ENCODE results near the gene PCSK6.

The PCSK6 gene

DNA sequence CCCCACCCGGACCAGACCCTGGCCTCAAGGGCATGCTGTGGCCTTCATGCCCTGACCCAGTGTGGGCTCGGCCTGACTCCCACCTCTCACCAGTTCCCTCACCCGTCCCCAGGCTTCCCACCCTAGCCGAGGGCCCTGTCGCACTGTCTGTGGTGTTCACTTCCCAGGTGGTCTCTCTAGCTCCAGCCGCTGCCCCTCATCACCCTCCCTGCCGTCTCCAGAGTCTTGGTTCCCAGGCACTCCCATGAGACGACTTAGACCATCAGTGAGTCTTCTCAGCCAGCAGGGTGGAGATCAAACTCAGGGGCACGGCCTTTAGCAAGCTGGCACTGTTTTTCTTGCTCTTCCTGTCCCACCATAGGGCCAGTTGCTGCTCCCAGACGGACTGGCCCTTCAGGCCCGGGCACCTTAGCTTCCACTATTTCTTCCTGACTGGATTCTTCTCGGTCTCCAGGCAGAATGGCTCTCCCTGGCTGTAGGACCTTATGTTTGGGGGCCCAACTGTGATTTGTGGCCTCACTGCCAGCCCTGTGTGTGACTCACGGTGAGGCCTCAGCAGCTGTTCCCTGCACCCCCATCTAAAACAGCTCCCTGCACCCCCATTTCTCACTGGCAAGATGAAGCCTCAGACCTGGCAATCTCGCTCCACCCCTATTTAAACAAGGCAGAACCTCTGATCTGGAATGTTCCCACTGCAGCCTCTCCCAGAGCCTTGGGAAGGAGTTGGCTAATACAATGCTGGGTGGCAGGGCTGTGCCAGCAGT, 9.4 kb upstream of the PCSK6 start:
- TF ChIP-seq GATA3 (IDR thresholded peaks at IDR 0.05; ENCODE audit: low read depth, low read length) (no peak), GATA2 (IDR thresholded peaks at IDR 0.05; ENCODE audit: low read depth, low read length) (no peak)

DNA sequence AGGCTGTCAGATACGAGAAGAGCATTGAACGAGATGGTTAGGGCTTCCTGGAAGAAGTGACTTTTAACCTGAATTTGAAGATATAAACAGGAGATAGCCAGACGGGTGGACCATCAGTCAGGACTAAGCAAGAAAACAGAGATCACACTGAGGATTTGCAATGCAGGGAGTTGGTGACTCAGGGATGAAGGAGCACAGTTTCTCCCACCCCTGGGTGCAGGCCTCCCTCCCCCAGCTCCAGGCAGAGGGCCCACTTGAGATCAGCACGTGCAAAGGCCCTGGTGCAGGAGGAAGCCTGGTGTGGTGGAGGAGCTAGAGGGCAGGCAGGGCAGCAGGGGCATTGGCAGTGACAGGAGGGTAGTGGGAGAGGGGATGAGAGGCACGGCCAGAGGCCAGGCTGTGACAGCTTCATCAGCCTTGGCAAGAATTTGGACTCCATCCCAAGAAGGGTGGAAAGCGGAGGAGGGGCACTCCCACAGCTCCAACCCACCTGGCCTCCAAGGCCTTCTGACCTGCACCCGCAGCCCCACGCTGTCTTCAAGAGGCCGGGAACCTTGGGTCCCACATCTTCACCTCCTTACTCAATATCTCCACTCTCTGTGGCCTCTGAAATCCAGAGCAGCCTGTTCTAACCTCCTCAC, 8.7 kb upstream of the PCSK6 start:
- TF ChIP-seq GATA2 (IDR thresholded peaks at IDR 0.05; ENCODE audit: low read depth, low read length) (no peak), GATA3 (IDR thresholded peaks at IDR 0.05; ENCODE audit: low read depth, low read length) (no peak)

DNA sequence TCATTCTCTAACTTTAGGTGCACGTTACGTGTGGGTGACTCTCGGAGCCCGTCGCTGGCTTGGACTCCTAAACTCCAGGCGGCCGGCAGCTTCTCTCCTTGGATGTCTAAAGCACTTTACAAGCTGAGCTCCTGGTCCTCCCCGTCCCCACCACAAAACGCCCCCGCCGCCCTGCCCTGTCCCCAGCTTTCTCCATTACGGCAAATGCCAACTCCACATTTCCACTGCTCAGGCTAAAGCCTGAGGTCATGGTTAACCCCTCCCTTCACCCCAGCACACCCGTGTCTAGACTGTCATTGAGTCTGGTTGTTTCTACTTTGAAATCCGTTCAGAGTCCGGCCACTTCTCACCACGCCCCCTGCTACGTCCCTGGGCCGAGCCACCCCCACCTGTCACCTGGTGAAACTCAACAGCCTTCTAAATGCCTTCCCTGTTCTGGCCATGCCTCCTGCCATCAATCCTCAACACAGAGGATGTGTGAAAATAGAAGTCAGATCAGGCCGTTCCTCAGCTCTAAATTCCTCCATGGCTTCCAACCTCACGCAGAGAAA, 8.1 kb upstream of the PCSK6 start:
- TF ChIP-seq GATA2 (IDR thresholded peaks at IDR 0.05; ENCODE audit: low read depth, low read length), result no peak
- no peak for TF ChIP-seq GATA3 (IDR thresholded peaks at IDR 0.05; ENCODE audit: low read depth, low read length)

DNA sequence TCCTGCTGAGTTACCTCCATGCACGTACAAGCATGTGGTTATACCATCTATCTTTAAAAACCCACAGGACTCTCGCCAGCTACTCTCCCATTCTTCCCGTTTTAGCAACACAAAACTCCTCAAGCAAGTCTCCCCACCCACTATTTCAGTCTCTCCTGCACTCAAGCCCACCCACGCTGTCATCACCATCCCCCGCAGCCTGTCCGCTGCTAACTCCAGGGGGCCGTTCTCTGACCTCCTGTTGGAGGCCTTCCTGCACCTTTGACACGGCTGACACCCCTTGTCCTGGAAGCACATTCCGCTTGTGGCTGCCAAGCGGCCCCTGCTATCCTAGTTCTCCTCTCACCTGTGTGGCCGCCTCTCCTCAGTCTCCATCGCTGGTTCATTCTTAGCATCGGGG, 7.5 kb upstream of the PCSK6 start:
- no peak for TF ChIP-seq GATA3 (IDR thresholded peaks at IDR 0.05; ENCODE audit: low read depth, low read length)
- no peak for TF ChIP-seq GATA2 (IDR thresholded peaks at IDR 0.05; ENCODE audit: low read depth, low read length)

DNA sequence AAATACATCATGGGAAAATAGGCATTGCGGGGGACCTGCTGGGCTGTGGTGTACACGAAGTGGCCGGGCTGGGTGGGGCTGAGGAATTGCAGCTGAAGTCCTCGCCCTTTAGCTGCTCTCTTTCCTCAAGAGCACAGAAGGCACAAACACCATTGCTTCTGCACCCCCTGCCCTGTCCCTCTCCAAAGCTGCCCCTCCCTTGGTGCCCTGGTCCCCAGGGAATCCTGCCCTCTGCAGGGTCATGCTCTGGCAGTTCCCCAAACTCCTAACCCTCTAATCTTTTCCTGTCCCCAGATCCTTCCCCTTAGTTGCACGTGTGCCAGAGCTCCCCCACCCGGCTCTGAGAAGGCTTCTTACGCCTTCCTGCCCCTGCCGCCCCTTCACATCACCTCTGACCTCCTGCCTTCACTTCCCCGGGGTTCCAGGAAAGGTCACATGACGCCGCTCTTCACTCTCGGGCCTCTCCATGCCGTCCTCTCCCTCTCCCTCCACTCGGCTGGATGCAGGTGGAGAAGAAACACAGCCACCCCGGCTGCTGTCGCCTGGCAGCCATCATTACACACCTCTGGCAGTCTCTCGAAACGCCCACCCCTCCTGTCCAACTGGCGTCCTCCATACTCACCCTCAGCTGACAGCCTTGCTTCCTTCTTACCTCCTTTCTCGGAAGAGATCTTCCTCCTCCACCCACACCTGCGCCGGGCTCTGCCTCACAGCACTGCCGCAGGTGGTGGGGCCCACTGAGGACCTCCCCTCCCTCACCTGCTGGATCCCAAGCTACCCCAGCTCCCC, 6.9 kb upstream of the PCSK6 start:
- TF ChIP-seq GATA3 (IDR thresholded peaks at IDR 0.05; ENCODE audit: low read depth, low read length) (no peak), GATA2 (IDR thresholded peaks at IDR 0.05; ENCODE audit: low read depth, low read length) (no peak)

DNA sequence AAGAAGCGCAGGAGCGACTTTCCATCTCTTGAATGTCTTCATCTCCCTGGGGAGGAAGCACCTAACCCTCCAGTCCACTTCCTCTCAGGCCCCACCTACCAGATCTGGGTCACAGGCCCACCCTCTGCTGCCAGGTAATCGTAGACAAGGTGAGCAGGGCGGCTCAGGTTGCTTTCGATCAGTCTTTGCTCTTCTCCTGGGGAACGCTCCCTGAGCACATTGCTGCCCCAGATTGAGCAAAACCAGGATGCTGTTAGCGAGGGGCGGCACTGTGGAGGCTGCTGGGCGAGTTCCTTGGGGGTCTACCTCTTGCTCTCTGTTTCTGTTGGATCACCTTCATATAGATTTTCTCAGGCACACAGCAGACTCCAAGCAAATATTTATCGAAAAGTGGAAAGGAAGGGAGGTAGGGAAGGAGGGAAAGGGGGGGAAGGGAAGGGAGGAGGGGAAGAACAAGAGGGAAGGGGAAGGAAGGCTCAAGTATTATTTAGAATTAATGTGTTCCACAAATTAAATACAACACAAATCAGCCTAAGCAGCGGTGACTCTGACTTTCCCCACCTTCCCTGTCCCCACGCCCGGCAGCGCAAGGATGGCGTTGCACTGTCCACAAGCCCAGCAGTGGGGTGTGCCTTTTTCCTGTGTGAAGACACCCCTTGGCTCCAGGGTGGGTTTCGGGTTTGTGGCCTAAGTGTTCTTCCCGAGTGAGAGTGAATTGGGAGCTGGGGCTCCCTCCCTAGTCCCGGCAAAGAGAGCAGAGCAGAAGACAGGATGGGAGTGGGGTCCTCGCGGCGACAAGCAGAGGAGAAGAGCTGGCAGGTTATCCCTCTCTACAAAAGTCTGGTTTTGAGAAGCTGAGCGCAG, 6.1 kb upstream of the PCSK6 start:
- TF ChIP-seq GATA3 (IDR thresholded peaks at IDR 0.05; ENCODE audit: low read depth, low read length) (no peak), GATA2 (IDR thresholded peaks at IDR 0.05; ENCODE audit: low read depth, low read length) (no peak)

DNA sequence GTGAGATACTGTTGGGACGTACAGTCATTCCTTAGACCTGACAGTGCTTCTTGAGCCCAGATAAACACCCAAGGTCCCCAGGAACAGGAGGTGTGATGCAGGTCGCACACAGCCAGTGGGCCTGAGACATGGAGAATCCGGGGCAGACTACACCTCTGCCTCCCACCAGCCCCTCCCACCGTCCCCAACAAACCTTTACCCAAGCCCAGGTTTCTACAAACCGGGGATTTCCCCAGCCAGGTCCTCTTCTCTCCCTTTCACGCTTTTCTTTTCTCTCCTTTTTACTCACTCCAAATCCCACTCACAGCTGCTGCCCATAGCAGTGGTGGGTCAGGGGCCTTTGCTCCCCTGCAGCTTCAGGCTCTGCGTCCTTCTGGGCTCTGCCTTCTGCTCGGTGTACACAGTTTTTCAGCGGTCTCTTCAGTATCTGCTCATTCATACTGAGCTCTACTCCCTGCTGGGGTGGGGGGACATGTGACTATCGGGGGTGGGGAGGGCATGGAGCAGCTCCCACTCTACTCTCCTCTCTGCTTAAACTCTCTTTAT, 4.8 kb upstream of the PCSK6 start:
- TF ChIP-seq GATA2 (IDR thresholded peaks at IDR 0.05; ENCODE audit: low read depth, low read length), result no peak
- TF ChIP-seq GATA3 (IDR thresholded peaks at IDR 0.05; ENCODE audit: low read depth, low read length), result no peak

DNA sequence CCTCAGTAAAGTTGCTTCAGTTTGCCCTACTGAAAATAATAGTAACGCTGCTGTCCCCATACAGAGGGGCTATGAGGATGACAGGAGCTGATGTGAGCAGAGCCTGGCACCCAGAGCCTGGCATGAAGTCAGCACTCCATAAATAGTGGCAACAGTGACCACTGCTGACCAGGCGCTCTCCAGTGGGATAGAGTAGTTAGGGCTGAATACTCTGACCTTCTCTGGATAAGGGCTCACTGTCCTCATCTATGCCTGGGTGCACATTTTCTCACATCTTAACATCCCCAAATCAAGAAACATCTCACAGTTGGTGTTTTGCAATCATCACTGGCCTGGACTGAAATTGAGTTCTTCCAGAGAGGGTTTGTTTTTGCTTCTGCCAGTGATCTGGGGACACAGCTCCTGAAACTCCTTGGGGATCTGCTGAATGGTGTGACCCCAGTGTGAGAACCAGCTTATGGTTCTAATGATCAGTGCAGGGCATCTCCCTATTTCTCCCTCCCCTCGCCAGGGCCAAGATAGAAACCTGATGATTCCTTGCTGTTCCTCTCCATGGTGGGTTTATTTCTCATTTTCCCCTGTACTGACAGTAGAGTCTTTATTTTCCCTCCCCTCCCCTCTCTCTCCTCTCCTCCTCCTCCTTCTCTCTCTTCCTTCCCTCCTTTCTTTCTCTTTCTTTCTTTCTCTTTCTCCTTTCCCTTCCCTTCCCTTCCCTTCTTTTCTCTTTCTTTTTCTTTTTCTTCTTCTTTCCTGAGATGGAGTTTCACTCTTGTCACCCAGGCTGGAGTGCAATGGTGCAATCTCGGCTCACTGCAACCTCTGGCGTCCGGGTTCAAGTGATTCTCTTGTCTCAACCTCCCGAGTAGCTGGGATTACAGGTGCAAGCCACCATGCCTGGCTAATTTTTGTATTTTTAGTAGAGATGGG, 3.5 kb upstream of the PCSK6 start:
- TF ChIP-seq GATA2 (IDR thresholded peaks at IDR 0.05; ENCODE audit: low read depth, low read length), result no peak
- no peak for TF ChIP-seq GATA3 (IDR thresholded peaks at IDR 0.05; ENCODE audit: low read depth, low read length)

DNA sequence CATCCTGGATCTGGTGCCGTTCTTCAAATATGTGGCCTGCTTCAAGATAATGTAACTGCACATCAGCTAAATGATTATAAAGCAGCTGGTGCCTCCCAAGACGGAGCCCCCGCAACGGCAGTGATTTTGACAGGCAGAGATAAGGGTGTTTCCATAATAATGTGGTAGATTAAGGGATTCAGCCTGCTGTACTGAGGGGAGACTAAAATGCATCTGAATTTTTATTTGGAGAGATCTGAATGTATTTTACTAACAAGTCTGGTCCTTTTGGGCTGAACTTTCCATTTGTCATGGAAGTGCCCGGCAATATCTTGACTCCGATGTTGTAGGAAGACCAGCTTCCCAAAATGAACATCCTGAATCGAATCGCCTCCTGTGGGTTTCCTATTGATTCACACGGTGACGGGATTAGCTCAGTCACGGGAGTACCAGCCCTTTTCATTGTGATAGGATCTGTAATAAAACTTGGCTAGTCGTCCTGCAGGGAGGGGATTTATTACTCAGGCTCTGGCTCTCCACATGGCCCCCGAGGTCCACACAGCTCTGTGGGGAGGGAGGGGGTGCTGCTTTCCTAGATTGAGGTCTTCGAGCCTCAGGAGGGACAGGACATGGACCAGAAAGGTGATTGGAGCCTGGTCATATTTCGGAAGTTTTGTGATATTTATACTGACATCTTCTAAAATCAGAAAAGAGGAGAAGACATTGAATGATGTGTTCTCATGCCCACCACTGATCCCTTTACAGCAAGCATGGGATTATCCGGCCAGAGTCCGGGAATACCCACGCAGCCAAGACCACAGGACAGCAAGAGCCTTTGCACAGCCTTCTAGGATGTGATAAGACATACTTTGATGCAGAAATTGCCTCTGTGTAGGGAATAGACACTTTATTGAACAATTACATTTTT, 2.5 kb upstream of the PCSK6 start:
- TF ChIP-seq GATA3 (IDR thresholded peaks at IDR 0.05; ENCODE audit: low read depth, low read length) (no peak), GATA2 (IDR thresholded peaks at IDR 0.05; ENCODE audit: low read depth, low read length) (no peak)

DNA sequence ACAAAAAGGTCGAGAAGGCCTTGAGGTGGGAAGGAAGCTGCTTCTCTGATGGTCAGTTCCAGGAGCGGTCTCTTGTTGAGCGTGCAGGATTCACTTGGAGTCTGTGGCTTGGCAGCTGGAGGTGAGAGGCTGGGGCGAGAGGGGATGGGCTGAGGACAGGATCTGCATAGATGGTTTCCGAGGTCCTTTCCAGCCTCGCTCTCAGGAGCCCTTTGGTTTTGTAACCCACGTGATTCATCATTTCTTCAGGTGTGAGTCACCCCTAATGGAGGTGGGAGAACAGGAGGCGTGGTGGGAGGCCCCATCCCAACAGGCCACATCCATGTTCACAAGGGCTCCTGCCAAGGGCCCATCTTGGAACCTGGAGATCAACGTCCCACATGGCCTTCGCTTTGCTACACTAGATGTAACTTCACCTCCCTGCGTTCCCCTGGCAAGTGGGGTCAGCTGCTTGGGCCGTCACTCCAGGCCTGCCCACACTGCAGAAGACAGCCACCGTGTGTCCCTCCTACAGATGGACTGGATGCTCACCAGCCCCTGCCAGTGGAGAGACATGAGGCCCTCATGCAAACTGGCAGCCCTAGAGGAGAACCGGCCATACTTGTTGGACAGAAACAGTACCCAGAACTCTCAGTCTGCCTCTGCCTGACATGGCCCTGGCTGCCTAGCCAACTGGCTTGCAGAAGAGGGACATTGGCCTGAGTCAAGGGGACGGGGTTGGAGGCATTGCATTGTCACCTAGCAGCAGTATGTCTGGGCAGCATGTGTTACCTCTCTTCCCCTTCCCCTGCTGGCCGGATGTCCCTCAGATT, 1.6 kb upstream of the PCSK6 start:
- TF ChIP-seq GATA2 (IDR thresholded peaks at IDR 0.05; ENCODE audit: low read depth, low read length) (no peak), GATA3 (IDR thresholded peaks at IDR 0.05; ENCODE audit: low read depth, low read length) (no peak)
